ENCODE data around the gene ENOX1.

The ENOX1 gene

GRCh38 chr13:43364210-43365038, 422.3 kb downstream of the ENOX1 start:
- Histone ChIP-seq H3K27me3 (ENCODE audit: control insufficient read depth in 1 of 2, insufficient read depth in 2 of 2, low read length in 2 of 2) (no peaks in the 10 kb centered on the region), H3K36me3 (ENCODE audit: control insufficient read depth in 1 of 2, insufficient read depth in 2 of 2, low read length in 2 of 2) (no peaks in the 10 kb centered on the region), H3K9me3 (ENCODE audit: control insufficient read depth in 1 of 2, low read length in 2 of 2) (no peaks in the 10 kb centered on the region), H3K27ac (ENCODE audit: low read depth, low read length) (no peak overlapping the region), H3K4me3 (ENCODE audit: low read depth in 1 of 2, low read length in 2 of 2) (no peak overlapping the region), H3K9ac (ENCODE audit: low read depth in 1 of 2, low read length in 2 of 2) (no peak overlapping the region), H3K4me1 (ENCODE audit: control insufficient read depth in 1 of 2, insufficient read depth in 2 of 2, low read length in 2 of 2) (peaks cover 5 to 15% of the 10 kb centered on the region in 2 donors)

DNA sequence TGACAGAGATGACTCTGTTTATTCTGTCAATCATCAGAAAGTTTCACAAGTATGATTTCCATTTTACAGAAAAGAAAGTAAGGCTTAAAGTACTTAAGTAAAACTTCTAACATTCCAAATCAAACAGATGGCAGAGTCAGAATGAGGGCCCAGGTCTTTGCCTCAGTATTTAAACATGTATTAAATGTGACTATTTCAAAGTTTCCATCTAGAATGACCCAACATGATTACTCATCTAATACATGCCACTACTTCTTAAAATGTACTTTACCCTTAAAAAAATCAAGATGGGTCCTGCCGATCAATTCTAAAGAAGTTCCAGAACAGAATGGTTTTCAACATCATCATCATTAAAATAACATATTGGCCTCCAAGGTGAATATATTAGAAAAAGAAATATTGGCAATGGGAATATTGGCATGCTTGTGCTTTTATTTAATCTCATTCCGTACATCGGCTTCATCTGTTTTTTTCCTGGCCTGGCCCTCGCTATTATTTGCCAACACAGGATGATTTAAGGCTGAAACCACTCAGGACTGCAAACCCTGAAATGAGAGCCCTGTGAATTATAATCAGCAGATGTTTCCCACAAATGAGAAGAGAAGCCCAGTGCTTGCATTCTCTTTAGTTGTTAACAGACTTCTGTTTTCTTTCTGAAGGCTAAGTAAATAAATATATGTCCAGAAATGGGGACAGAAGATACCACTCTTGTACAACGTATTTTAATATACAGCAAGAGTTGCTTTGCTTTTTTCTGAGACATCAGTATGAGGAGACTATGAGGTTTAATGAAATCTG, 423.4 kb downstream of the ENOX1 start:
- Histone ChIP-seq H3K27me3 (ENCODE audit: control insufficient read depth in 1 of 2, insufficient read depth in 2 of 2, low read length in 2 of 2) (no peaks in the 10 kb centered on the region), H3K4me1 (ENCODE audit: control insufficient read depth in 1 of 2, insufficient read depth in 2 of 2, low read length in 2 of 2) (peaks cover 5 to 12% of the 10 kb centered on the region in 2 donors), H3K9ac (ENCODE audit: low read depth in 1 of 2, low read length in 2 of 2) (no peak overlapping the region), H3K36me3 (ENCODE audit: control insufficient read depth in 1 of 2, insufficient read depth in 2 of 2, low read length in 2 of 2) (no peaks in the 10 kb centered on the region), H3K27ac (ENCODE audit: low read depth, low read length) (no peak overlapping the region), H3K9me3 (ENCODE audit: control insufficient read depth in 1 of 2, low read length in 2 of 2) (no peaks in the 10 kb centered on the region), H3K4me3 (ENCODE audit: low read depth in 1 of 2, low read length in 2 of 2) (no peak overlapping the region)

- H3K9ac ChIP-seq (ENCODE audit: low read depth in 1 of 2, low read length in 2 of 2): no peak overlapping the region
- H3K4me3 ChIP-seq (ENCODE audit: low read depth in 1 of 2, low read length in 2 of 2): no peak overlapping the region
- H3K36me3 ChIP-seq (ENCODE audit: control insufficient read depth in 1 of 2, insufficient read depth in 2 of 2, low read length in 2 of 2): no peaks in the 10 kb centered on the region
- H3K9me3 ChIP-seq (ENCODE audit: control insufficient read depth in 1 of 2, low read length in 2 of 2): no peaks in the 10 kb centered on the region
- no peaks in the 10 kb centered on the region for H3K27me3 ChIP-seq (ENCODE audit: control insufficient read depth in 1 of 2, insufficient read depth in 2 of 2, low read length in 2 of 2)
- no peak overlapping the region for H3K27ac ChIP-seq (ENCODE audit: low read depth, low read length)
- H3K4me1 ChIP-seq (ENCODE audit: control insufficient read depth in 1 of 2, insufficient read depth in 2 of 2, low read length in 2 of 2): peaks cover 4 to 5% of the 10 kb centered on the region in 2 donors
These were observed 424.2 kb downstream of the ENOX1 start for GRCh38 chr13:43362556-43362955.

DNA sequence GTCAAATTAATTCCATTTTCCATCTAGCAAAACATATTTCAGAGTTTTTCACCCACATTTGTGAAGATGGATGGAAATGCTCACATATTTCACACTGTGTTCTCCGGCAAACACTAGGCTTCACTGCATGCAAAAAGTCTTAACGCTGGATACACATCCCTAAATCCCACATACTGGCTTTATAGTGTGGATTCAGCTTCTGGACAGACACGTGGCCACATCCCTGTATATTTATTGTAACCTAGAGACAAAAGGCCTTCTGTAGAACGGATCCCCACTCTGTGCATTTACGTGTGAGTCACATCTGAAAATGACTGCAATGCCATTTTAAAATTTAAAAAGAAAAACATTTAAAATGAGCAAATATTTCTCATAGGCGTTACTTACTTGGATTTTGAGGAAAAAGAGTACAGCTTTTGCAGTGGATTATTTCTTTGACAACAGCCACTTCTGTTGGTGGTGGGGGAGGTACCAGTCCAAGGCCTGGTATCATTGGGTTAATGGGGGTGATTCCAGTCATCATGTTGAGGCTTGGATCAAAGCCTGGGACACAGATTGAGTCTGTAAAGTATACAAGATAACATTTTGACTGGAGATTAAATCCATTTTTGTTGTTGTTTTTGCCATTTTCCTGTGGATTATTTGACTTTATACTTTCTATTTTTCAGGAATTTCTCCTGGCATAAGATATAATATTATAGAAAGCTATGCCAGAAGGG, 425.7 kb downstream of the ENOX1 start:
- Histone ChIP-seq H3K4me1 (ENCODE audit: control insufficient read depth in 1 of 2, insufficient read depth in 2 of 2, low read length in 2 of 2) (peaks cover 0 to 5% of the 10 kb centered on the region in 2 donors), H3K4me3 (ENCODE audit: low read depth in 1 of 2, low read length in 2 of 2) (no peak overlapping the region), H3K27ac (ENCODE audit: low read depth, low read length) (no peak overlapping the region)

GRCh38 chr13:43360171-43360570, 426.6 kb downstream of the ENOX1 start:
- peaks cover 0 to 5% of the 10 kb centered on the region in 2 donors for H3K4me1 ChIP-seq (ENCODE audit: control insufficient read depth in 1 of 2, insufficient read depth in 2 of 2, low read length in 2 of 2)
- no peak overlapping the region for H3K4me3 ChIP-seq (ENCODE audit: low read depth in 1 of 2, low read length in 2 of 2)
- H3K9me3 ChIP-seq (ENCODE audit: control insufficient read depth in 1 of 2, low read length in 2 of 2): no peaks in the 10 kb centered on the region
- H3K36me3 ChIP-seq (ENCODE audit: control insufficient read depth in 1 of 2, insufficient read depth in 2 of 2, low read length in 2 of 2): no peaks in the 10 kb centered on the region
- H3K27ac ChIP-seq (ENCODE audit: low read depth, low read length): no peak overlapping the region
- H3K9ac ChIP-seq (ENCODE audit: low read depth in 1 of 2, low read length in 2 of 2): no peak overlapping the region
- H3K27me3 ChIP-seq (ENCODE audit: control insufficient read depth in 1 of 2, insufficient read depth in 2 of 2, low read length in 2 of 2): no peaks in the 10 kb centered on the region

More for the DNA sequence above, 425.7 kb downstream of the ENOX1 start:
- Histone ChIP-seq H3K36me3 (ENCODE audit: control insufficient read depth in 1 of 2, insufficient read depth in 2 of 2, low read length in 2 of 2) (no peaks in the 10 kb centered on the region), H3K9me3 (ENCODE audit: control insufficient read depth in 1 of 2, low read length in 2 of 2) (no peaks in the 10 kb centered on the region), H3K27me3 (ENCODE audit: control insufficient read depth in 1 of 2, insufficient read depth in 2 of 2, low read length in 2 of 2) (no peaks in the 10 kb centered on the region), H3K9ac (ENCODE audit: low read depth in 1 of 2, low read length in 2 of 2) (no peak overlapping the region)

DNA sequence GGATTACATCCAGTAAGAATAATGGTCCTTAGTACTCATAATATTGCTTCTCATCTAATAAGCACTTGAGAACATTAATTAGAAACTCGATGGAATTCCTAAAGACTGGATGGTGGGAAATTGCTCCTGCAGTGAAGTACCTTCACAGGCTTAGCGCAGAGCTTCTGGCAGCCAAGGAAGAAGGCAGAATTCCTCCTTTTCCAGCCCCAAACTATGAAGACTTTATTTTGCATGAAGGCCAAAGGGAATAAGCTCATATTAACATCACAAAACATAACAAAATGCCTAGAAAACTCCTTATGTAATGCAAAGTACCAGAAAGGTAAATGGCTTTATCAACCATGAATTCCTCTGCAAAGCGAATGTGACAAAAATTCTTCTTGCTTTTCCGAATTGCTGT, 427.2 kb downstream of the ENOX1 start:
- no peak overlapping the region for H3K27ac ChIP-seq (ENCODE audit: low read depth, low read length)
- H3K4me1 ChIP-seq (ENCODE audit: control insufficient read depth in 1 of 2, insufficient read depth in 2 of 2, low read length in 2 of 2): peaks cover 0 to 1% of the 10 kb centered on the region in 2 donors
- no peaks in the 10 kb centered on the region for H3K9me3 ChIP-seq (ENCODE audit: control insufficient read depth in 1 of 2, low read length in 2 of 2)
- H3K9ac ChIP-seq (ENCODE audit: low read depth in 1 of 2, low read length in 2 of 2): no peak overlapping the region
- H3K36me3 ChIP-seq (ENCODE audit: control insufficient read depth in 1 of 2, insufficient read depth in 2 of 2, low read length in 2 of 2): no peaks in the 10 kb centered on the region
- H3K27me3 ChIP-seq (ENCODE audit: control insufficient read depth in 1 of 2, insufficient read depth in 2 of 2, low read length in 2 of 2): no peaks in the 10 kb centered on the region
- no peak overlapping the region for H3K4me3 ChIP-seq (ENCODE audit: low read depth in 1 of 2, low read length in 2 of 2)

DNA sequence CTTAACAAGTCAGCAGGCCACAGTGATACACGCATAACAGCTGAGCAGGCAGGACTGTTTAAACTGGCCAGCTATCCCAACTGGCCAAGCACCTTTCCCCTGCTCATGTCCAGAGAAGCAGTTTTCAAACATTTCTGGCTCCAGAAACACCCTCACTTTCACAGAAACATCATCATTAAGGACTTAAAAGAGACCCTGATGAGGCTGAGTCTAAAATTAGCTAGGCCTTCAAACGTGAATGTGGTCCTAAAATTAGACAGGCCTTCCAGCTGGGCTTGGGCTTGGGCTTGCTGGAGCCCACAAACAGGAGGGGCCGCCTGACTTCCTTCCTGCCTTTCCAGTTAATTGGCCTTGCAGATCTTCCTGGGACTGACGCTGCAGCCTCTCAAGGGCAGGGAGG, 429.2 kb downstream of the ENOX1 start:
- H3K9ac ChIP-seq (ENCODE audit: low read depth in 1 of 2, low read length in 2 of 2): no peak overlapping the region
- H3K27ac ChIP-seq (ENCODE audit: low read depth, low read length): no peak overlapping the region
- no peaks in the 10 kb centered on the region for H3K9me3 ChIP-seq (ENCODE audit: control insufficient read depth in 1 of 2, low read length in 2 of 2)
- H3K4me3 ChIP-seq (ENCODE audit: low read depth in 1 of 2, low read length in 2 of 2): no peak overlapping the region
- H3K4me1 ChIP-seq (ENCODE audit: control insufficient read depth in 1 of 2, insufficient read depth in 2 of 2, low read length in 2 of 2): no peaks in the 10 kb centered on the region
- no peaks in the 10 kb centered on the region for H3K36me3 ChIP-seq (ENCODE audit: control insufficient read depth in 1 of 2, insufficient read depth in 2 of 2, low read length in 2 of 2)
- no peaks in the 10 kb centered on the region for H3K27me3 ChIP-seq (ENCODE audit: control insufficient read depth in 1 of 2, insufficient read depth in 2 of 2, low read length in 2 of 2)

DNA sequence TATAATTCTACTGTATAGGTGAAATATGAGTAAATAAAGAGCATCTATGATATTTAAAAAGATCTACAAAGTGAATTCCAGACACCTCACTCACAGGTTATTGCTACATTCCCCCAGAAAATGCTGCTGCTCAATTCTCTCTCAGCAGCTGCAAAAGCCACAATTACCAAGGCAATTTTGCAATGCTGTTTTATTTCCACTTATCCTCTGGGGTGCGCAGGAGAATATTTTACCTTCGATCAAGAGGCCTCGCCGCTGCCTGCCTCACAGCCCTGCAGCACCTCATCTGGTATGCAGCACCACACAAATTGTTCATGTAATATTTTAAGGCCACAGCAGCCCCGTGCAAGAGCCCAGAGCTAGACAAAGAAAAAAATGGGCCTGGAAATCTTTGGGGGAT, 430.2 kb downstream of the ENOX1 start:
- no peaks in the 10 kb centered on the region for H3K4me1 ChIP-seq (ENCODE audit: control insufficient read depth in 1 of 2, insufficient read depth in 2 of 2, low read length in 2 of 2)
- no peaks in the 10 kb centered on the region for H3K27me3 ChIP-seq (ENCODE audit: control insufficient read depth in 1 of 2, insufficient read depth in 2 of 2, low read length in 2 of 2)
- H3K27ac ChIP-seq (ENCODE audit: low read depth, low read length): no peak overlapping the region
- H3K4me3 ChIP-seq (ENCODE audit: low read depth in 1 of 2, low read length in 2 of 2): no peak overlapping the region
- no peaks in the 10 kb centered on the region for H3K36me3 ChIP-seq (ENCODE audit: control insufficient read depth in 1 of 2, insufficient read depth in 2 of 2, low read length in 2 of 2)
- H3K9ac ChIP-seq (ENCODE audit: low read depth in 1 of 2, low read length in 2 of 2): no peak overlapping the region
- H3K9me3 ChIP-seq (ENCODE audit: control insufficient read depth in 1 of 2, low read length in 2 of 2): no peaks in the 10 kb centered on the region

- H3K4me1 ChIP-seq (ENCODE audit: control insufficient read depth in 1 of 2, insufficient read depth in 2 of 2, low read length in 2 of 2): no peaks in the 10 kb centered on the region
- no peak overlapping the region for H3K27ac ChIP-seq (ENCODE audit: low read depth, low read length)
- no peak overlapping the region for H3K4me3 ChIP-seq (ENCODE audit: low read depth in 1 of 2, low read length in 2 of 2)
- H3K27me3 ChIP-seq (ENCODE audit: control insufficient read depth in 1 of 2, insufficient read depth in 2 of 2, low read length in 2 of 2): no peaks in the 10 kb centered on the region
- no peaks in the 10 kb centered on the region for H3K36me3 ChIP-seq (ENCODE audit: control insufficient read depth in 1 of 2, insufficient read depth in 2 of 2, low read length in 2 of 2)
- no peaks in the 10 kb centered on the region for H3K9me3 ChIP-seq (ENCODE audit: control insufficient read depth in 1 of 2, low read length in 2 of 2)
- no peak overlapping the region for H3K9ac ChIP-seq (ENCODE audit: low read depth in 1 of 2, low read length in 2 of 2)
These were observed 431.0 kb downstream of the ENOX1 start for GRCh38 chr13:43355774-43356173.

Data from duodenal mucosa (tissue), 2 donors.